ENCODE measurements around the gene PLA2G2C.

The PLA2G2C gene

DNA sequence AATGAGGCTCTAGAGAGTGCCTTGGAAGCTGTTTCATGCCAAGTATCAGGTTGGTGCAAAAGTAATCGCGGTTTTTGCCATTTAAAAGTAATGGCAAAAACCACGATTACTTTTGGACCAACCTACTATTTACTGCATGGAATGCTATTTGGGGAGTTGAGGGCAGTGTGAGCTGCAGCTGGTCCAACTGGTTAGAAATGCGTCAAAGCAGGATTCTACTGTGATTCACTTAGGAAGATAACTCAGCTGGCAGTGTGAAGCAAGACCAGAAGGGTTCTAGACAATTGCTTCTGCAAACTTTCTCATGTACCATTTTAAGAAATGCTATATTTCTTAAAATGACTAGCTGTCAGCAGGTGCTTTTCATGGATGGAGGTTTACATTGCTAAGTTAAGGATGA lies 21.2 kb upstream of the PLA2G2C start:
- DNase-seq (ENCODE audit: low read depth in 2 of 2) = no peak

DNA sequence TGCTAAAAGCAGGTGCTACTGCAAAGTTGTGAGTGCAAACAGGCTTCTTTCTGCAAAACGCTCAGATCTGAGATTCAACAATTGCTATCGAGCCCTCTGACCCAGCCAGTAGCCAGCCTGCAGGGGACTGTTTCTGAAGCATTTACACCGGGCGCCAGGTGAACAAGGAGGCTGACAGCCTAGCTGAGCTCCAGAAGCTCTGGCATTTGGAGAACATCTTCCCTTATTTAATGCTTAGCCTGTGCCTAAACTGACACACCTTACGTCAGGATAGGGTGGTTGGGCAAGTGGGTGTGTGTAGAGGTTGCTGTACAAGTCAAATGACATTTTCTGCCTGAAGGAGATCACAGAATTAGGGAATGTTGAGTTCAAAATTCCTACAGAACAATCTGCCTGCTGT lies 15.8 kb upstream of the PLA2G2C start:
- DNase-seq (ENCODE audit: low read depth in 2 of 2) = no peak

DNA sequence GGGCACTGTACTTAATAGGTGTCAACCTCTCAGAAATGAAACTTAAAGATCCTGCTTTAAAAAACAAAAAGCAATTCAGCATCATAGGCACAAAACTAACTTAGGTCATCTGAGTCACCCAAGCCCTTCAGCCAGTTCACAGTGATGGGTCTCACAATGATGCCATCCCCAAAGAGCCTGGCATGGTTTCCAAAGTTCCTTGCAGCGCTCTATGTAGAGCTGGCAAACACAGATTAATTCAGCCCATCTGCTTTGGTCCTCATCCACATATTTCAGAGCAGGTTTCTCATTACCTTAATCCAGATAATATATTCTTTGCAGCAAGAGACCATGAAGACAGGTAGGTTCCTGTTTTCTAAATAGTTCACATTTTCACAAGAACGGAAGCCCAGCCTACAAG lies 14.6 kb upstream of the PLA2G2C start:
- no peak for DNase-seq (ENCODE audit: low read depth in 2 of 2)

DNA sequence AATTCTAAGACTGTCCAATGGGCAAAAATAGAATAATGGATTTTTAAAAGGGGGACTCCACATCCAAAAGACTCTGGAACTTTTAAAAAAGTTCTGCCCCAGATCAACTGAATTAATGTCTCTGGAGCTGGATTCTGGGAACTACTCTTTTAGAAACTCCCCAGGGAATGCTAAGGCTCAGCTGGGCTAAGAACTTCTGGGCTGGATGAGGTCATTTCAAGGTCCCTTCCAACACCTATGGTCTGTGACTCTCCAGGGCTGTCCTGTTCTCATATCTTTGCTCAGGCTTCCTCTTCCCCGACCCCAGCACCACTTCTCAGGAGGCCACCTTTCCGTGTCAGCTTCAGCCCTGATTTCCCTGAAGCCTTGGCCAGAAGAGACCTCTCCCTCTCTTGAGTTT lies 13.5 kb upstream of the PLA2G2C start:
- DNase-seq (ENCODE audit: low read depth in 2 of 2) = no peak

DNA sequence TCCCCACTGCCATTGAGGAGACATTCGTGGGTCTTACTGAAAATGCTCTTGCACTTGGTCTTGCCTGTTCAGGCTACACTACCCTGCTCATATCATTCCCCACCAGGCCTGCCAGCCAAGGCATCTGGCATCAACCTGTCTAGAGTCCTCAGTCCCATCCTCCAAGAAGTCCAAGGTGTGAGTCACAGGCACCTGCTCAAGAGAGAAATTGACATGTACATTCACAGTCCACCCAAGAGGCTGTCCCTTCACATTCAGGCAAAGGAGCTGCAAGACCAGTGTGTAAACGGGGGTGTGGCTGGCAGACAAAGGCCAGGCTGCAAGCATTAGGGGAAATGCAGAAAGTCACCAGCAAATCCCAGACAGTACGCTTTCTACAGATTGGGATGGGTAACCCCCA lies 13.1 kb upstream of the PLA2G2C start:
- no peak for DNase-seq (ENCODE audit: low read depth in 2 of 2)

DNA sequence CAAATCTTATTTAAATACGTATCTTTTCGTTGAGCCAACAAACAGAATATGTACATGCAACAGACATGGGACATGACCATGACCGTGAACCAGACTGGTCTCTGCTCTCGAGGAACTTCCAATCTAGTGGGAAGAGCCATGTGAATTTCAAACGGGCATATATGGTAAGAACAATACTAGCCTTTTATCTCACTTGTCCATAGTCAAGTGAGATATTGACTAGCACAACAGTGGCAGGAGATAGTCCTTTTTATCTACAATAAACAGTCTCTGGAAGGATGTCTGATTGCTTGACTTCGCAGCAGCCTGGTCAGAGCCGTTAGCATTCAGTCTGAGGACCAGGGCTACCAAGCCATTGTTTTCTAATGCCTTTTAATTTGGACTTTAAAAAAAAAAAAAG lies 12.6 kb upstream of the PLA2G2C start:
- no peak for DNase-seq (ENCODE audit: low read depth in 2 of 2)

DNA sequence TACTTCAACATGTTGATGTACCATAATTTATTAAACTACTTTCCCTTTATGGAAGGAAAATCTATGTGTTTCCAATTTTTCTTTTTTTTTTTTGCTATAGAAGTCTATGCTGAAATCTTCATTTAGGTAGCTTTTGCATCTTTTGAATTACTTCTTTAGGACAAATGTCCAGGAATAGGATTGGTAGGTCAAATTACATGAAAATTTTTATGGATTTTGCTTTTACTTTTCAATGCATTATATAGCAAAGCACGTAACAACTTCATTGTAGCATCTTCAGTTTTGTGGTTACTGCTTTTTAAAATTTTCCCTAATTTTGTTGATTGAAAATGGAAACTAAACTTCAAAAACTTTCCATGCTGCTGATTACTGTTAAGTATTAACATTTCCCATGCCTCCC lies 12.0 kb upstream of the PLA2G2C start:
- no peak for DNase-seq (ENCODE audit: low read depth in 2 of 2)

DNA sequence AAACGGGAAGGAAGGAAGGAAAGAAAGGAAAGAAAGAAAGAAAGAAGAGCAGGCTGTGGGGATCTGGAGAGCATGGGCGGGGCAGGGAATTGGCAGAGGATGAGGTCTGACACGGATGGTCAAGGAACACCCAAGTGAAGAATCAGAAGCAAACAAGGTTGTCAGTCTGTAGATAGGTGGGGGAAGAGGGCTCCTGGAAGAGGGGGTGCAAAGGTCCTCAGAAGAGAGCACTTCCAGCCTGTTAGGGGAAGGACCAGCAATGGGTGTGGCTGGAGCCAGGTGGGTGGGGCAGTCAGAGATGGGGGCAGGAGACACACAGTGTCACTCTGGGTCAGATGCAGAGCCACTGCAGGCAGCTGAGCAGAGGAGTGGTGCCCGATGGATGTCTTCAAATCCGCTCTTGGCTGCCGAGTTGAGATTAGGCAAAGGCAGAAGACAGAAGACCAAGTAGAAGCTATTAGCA lies 11.0 kb upstream of the PLA2G2C start:
- DNase-seq (ENCODE audit: low read depth in 2 of 2) = no peak

DNA sequence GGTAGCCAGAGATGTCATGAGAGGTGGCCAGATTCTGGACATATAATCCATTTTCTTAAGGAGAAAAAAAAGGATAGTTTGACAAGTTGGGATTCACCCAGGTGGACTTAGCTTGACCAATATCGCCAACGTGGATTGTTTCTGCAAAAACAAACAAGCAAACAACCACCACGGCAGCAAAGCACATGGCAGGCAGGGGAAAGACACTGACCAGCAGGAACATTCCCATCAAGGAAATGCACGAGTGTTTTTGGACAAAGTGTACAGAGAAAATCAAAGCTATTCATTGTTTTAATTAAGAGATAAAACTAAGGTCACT lies 9.1 kb upstream of the PLA2G2C start:
- DNase-seq (ENCODE audit: low read depth in 2 of 2) = no peak

DNA sequence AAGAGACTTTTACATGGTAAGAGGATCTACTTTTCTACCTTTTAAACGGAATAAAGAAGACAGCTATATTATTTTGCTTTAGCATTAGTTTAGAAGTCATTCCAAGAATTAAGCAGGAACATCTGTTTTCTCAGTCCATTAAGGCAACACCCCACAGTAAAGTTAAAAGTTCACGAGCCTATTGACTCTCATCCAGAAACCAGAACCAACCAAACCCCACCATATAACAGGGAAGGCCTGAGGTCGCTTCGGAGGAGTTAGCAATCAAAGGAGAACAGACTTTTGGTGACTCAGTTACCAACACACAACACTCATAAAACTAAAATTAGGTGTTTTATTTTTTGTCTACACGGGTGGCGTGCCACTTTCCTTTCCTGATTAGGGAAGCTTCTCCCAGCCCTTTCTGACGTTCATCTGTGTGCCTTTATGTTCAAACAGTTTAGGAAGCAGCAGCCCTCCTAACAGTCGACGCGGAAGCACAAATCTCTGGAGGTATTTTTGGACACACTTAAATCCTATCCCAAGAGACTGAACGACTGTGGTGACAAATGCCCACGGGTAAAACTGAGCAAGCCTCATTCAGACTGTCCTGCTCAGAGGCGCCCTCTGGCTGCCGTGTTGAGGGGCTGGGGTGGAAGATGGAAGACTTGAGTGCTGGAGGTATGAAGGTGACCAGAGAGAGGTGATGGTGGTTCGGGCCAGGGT lies 8.6 kb upstream of the PLA2G2C start:
- peak; percentile 62 to 65 for DNase-seq (ENCODE audit: low read depth in 2 of 2)

DNA sequence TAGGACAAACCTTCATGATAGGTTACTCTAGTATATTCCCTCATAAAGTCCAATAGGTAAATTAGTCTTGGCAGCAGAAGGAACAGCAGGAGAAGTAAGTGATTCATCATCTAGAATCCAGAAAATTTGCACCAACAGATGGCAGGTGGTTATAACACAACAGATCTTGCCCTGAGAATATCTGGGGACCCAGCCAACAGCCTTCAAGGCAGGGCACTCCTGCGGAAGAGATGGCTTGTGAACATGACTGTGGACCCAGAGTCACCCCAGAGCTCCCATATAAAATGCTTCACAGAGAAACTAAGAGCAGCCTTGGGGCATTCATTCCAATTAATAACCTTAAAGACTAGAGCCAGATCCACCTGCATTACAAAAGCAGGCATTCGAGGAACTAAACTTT lies 7.9 kb upstream of the PLA2G2C start:
- no peak for DNase-seq (ENCODE audit: low read depth in 2 of 2)

DNA sequence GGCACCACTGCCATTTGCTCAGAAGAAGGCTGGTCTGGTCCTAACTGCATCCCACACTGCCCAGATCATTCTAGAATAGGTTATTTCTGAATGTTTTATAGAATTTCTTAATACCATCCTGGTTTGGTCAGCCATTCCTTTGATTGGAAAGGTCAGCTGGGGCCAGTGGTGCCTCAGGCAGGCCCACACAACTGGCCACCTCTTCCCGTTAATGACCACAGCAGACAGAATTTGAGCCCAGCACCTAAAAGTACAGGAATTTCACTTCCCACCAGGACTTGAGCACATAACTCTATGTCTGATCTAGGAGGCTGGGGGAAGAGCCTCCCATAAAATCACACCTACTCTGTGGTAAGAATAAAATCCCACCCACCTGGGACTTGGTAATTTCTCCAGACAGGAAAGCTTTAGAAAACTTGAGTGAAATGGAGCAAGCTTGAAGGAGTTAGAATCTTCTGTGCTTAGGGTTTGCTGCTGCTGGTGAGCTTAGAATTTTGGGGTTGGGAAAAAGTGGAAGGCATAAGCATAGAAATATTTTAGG lies 6.6 kb upstream of the PLA2G2C start:
- DNase-seq (ENCODE audit: low read depth in 2 of 2) = no peak

DNA sequence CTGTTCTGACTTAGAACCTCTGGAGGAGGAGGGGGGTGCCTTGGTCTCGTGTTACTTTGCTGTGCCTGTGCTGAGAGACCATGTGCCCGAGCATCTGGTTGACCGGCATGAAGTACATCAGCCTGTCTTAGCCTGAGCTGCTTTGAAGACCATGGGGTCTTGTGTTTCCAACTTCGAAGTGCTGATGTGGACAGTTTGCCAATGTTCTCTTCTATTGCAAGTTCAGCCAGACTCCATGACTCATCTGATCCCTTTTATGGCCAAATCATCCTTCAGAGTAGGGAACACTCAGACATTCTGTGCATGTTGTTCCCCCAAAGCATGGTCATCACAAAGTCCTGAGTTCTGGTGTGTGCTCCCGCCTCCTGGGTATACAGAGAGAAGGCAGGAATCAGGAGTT lies 6.0 kb upstream of the PLA2G2C start:
- no peak for DNase-seq (ENCODE audit: low read depth in 2 of 2)

DNA sequence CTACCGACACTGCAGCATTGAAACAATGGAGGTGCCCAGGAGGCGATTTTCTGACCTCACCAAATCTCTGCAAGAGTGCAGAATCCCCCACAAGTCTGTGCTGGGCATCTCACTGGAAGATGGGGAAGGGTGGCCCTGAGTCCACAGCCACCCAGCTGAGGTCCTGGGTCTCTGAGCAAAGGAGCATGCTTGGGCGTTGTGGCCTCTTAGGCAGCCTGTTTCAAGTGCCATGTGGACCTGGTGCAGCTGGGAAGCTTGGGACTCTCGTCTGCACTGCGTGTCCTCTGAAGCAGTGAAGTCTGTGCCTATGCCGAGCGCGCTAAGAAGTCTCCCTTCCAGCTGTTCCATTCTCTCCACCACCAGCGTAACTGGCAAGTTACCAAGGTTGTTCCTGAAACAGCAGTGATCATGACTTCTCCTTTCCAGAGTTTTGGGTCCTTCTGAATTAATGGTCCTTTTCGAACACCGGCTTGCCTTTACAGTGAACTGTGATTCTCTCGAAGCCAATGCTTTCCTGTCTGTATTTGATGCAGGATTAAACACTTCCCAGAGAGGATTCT lies 5.0 kb upstream of the PLA2G2C start:
- DNase-seq (ENCODE audit: low read depth in 2 of 2) = no peak

DNA sequence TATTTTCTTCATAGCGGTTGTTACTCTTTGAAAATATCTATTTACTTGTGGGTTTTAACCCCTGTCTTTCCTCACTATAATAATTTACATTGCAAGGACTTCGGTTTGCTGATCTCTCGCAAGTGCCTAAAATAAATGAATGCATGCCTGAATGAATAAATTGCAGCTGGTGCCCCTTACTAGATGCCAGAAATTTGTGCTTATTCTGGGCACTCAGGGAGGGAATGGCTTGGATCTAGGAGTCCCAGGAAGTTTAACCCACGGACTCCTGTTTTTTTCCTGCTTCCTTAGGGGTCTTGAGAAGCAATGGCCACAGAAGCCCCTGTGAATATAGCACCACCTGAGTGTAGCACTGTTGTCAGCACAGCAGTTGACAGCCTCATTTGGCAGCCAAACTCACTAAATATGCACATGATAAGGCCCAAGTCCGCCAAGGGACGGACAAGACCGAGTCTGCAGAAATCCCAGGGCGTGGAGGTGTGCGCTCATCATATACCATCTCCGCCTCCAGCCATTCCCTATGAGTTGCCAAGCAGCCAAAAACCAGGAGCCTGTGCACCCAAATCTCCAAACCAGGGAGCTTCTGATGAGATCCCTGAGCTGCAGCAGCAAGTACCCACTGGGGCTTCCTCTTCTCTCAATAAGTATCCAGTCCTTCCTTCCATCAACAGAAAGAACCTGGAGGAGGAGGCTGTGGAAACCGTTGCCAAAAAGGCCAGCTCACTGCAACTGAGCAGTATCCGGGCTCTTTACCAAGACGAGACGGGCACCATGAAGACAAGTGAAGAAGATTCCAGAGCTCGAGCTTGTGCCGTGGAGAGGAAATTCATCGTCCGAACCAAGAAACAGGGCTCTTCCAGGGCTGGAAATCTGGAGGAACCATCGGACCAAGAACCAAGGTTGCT lies 4.2 kb upstream of the PLA2G2C start:
- no peak for DNase-seq (ENCODE audit: low read depth in 2 of 2)

DNA sequence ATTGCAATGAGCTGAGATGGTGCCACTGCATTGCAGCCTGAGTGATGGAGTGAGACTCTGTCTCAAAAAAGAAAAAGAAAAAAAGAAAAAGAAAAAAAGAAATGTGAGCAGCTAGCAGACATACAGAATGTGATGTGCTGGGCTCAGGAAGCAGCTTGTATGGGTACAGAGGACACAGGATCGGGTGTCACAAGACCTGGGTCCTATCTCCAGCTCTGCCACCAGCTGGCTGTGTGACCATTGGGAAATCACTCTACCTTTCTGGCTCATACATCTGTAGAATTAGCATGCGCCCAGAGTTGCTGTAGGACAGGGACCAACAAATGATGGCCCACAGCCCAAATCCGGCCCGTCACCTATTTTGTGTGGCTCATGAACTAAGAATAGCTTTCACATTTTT lies 3.3 kb upstream of the PLA2G2C start:
- DNase-seq (ENCODE audit: low read depth in 2 of 2) = no peak

DNA sequence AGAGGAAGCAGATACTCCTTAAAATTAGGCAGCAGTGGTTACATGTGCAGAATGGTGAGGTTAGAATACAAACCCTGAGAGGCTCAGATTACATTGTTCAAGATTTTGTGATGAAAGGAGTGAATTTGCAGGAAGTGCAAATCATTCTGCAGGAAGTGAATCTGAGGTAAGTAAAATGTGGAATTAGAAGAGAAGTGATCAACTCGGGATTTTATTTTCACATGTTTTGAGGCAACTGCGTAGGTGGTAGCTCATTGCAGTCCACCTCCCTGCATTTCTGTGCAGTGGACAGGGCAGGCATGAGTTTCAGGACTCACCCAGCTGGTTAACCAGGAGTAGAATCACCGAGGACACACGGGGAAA lies 2.1 kb upstream of the PLA2G2C start:
- DNase-seq (ENCODE audit: low read depth in 2 of 2) = no peak

DNA sequence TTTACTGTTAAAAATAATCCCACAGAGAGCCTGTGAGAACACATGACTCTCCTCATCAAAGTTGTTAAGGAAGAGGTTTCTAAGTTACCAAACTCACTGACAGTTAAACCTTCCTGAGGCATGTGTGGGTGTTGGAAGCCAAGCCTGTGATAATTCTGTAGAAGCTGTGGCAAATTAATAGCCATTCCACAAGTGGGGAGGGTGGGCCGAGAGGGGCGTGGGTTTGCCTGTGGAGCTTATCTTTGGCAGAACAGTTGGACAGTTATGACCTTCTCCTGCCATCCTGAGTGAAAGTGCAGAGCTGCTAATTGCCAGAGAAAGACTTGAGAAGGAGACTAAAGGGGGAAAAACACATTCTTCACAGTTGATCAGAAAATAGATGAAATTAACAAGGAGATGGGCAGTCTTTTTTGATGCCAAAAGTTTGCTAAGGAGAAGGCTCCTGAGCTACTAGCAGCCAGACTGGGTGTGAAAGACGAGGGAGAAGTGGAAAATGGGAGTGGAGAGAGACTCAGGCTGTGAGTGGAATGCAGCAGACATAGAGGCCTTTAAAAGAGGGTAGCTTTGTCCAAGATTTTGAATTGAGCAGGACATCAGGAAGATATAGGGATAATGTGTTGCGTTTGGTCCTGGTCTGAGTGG lies 1.6 kb upstream of the PLA2G2C start:
- DNase-seq (ENCODE audit: low read depth in 2 of 2) = no peak

DNA sequence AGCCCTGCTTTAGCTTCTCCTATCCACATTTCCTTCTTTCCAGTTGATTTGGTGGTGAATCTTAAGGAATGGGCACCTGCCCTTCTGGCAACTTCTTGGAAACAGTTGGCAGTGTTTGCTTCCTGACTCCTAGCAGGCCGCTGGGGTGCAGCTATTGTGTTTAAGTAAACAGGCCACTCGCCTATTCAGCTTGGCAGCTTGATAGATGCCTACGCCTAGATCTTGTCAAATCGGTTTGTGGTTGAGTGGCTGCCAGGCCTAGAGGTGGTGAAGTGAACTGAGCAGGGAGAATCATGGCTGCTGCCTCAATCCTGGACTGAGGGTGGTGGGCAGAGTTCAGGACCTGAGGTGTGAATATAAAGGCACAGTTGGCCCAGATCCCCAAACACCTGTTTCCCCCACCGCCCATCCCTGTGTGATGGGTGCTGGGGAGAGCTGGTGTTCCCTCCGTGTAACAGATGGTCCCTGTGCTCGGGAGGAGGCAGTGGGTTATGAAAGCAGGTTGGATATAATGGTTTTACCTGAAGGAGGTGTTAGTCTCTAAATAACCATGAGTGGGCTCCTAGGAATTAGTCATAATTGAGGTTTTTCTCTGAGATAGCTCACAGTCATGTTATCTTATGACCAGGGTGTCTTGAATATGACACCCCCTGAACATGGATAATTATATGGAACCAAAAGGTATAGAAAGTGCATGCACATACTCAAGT lies 940 bp upstream of the PLA2G2C start:
- DNase-seq (ENCODE audit: low read depth in 2 of 2) = no peak

DNA sequence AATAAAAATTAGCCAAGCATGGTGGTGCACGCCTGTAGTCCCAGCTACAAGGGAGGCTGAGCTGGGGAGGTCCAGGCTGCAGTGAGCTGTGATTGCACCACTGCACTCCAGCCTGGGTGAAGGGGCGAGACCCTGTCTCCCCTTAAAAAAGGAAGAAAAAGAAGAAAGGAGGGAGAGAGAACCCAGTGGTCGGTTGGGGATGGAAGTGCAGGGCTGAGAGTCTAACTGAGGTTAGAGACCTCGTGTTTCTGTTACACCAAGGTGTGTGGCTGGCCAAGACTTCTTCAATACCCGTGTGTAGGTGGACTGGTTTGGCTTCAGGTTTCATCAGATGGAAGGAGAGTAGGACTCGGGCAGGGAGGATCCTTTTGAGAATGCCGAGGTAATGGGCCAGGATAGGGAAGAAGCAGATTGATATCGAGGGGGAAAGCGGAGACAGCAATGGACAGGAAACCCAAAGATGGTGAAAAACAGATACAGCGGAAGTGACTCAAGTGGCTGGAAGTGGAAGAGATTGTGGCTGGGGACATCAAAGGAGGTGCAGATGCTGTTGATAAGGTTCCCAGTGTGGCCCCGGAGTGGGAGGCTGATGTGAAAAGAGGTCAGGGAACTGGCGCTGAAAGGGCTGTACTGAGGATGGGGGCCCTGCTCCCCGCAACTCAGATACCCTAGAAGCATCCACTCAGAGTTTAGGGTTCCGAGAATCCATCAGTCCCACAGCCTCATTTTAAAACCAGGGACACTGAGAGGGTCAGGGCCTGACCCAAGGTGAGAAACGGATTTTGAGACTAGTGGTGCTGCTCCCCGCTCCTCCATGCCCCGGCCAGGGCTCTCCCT lies 1.1 kb downstream of the PLA2G2C start:
- peak in 1 of 2 donors; percentile 33 for DNase-seq (ENCODE audit: low read depth in 2 of 2)

DNA sequence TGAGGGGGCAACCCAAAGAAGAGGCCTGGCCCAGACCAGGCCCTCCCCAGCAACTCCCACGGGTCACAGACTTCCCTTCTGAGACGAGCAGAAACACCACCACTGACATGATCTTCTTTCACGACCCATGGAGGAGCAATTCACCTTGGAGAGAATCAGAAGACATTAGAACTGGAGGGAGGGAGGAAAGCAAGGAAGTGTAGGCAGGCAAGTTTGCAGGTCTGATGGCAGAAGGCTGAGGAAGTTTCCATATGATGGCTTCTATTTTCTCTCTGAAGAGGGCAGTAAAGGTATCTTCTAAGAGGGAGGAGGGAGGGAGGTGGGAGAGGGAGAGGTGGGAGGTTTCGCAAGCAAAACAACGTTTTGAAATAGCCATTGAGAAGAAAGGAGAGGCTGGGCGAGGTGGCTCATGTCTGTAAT lies 1.8 kb downstream of the PLA2G2C start:
- DNase-seq (ENCODE audit: low read depth in 2 of 2) = no peak
